Measurements from ENCODE around the gene NCOA6.

Gene NCOA6

DNA sequence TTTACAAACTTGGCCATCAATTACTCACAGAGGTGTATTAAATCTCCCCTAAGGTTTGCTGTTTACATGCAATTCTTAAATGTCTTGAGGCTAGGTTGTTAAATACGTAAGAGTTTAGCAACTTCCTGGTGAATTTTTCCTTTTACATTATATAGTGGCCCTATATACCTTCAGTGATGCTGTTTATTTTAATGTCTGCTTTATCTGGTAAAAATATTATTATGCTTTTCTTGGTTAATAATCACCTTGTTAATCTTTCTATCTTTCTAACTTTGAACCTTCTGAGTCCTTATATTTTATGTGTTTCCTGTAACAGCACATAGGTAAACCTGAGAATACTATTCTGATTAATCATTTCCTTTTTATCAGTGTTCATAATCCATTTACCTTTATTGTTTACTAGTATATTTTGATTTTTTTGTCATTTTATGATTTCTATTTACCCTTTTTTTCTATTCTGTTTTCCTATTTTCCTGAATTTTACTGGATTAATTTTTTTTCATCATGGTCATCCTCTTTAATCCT lies 63.4 kb downstream of the NCOA6 start:
- TF ChIP-seq, protein P1, sequence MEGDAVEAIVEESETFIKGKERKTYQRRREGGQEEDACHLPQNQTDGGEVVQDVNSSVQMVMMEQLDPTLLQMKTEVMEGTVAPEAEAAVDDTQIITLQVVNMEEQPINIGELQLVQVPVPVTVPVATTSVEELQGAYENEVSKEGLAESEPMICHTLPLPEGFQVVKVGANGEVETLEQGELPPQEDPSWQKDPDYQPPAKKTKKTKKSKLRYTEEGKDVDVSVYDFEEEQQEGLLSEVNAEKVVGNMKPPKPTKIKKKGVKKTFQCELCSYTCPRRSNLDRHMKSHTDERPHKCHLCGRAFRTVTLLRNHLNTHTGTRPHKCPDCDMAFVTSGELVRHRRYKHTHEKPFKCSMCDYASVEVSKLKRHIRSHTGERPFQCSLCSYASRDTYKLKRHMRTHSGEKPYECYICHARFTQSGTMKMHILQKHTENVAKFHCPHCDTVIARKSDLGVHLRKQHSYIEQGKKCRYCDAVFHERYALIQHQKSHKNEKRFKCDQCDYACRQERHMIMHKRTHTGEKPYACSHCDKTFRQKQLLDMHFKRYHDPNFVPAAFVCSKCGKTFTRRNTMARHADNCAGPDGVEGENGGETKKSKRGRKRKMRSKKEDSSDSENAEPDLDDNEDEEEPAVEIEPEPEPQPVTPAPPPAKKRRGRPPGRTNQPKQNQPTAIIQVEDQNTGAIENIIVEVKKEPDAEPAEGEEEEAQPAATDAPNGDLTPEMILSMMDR (conservative IDR thresholded peaks at IDR 0.05; ENCODE audit: low read depth, low read length): no peak
- no peak overlapping the region for H3K4me3 ChIP-seq (ENCODE audit: low read depth, low read length)
- DNase-seq (ENCODE audit: low read depth): no peak

- no peak for DNase-seq (ENCODE audit: low read depth)
- TF ChIP-seq, protein P1 (conservative IDR thresholded peaks at IDR 0.05; ENCODE audit: low read depth, low read length): no peak
- H3K4me3 ChIP-seq (ENCODE audit: low read depth, low read length): no peak overlapping the region
Measured at GRCh38 chr20:34755367-34755766, 70.1 kb downstream of the NCOA6 start.

DNA sequence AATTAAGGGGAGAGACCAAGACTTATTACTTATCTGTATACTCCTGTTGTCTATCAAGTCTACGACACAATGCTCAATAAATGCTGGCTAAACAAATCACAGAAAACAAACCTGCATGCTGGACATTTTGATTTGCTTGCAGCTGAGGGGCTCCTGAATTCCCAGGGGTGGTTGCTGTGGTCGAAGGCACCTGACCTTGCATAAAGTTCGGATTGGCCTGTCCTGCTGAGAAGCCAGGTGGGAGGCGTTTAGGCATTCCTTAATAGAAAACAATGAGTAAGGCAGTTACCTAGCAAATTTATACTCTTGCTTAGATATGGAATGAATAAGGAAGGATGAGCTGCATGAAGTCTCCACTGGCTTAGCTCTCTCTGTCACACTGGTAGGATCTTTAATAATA lies 70.8 kb downstream of the NCOA6 start:
- TF ChIP-seq, protein P1 (conservative IDR thresholded peaks at IDR 0.05; ENCODE audit: low read depth, low read length): no peak
- no peak overlapping the region for H3K4me3 ChIP-seq (ENCODE audit: low read depth, low read length)
- peak; percentile 14 for DNase-seq (ENCODE audit: low read depth)

GRCh38 chr20:34753706-34754461 lies 71.6 kb downstream of the NCOA6 start:
- TF ChIP-seq, protein P1 (conservative IDR thresholded peaks at IDR 0.05; ENCODE audit: low read depth, low read length): peak; percentile 9
- DNase-seq (ENCODE audit: low read depth): peak; percentile 68
- no peak overlapping the region for H3K4me3 ChIP-seq (ENCODE audit: low read depth, low read length)

DNA sequence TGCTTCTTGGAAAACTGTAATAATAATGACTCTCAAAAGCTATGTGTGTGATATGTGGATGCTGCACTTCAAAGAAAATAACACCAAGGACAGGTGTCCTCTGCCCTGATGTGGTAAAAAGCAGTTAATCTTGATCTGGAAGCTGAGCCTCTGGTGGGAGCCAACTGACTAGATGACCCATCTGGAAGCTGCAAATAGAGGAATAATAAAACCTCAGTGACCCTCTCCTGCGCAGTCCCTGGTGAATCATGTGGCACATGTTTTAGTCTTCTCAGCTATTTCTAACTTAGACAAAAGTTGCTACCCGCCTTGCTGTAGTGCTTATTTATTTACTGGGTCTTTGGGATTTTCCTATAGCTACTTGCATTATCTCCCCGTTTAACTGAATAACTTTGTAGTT lies 74.0 kb downstream of the NCOA6 start:
- DNase-seq (ENCODE audit: low read depth): no peak
- TF ChIP-seq, protein P1 (conservative IDR thresholded peaks at IDR 0.05; ENCODE audit: low read depth, low read length): no peak
- H3K4me3 ChIP-seq (ENCODE audit: low read depth, low read length): no peak overlapping the region

DNA sequence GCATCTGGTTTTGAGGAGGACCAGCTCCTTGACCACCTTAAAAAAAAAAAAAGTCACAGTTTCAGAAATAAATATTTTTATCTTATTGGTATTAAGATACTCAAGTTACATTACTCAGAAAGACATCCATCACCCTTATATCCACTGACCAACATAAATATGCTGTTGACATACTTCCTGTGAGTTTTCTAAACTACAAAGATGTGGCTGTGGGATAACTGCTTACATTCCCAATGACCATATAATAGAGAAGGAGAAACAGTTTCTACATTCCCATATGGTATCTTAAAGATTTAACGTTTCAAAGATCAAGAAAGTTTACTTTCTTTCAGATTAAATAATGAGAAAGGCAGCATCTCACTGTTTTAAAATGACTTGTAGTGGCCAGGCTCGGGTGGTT lies 75.0 kb downstream of the NCOA6 start:
- no peak for DNase-seq (ENCODE audit: low read depth)
- no peak overlapping the region for H3K4me3 ChIP-seq (ENCODE audit: low read depth, low read length)
- TF ChIP-seq, protein P1 (conservative IDR thresholded peaks at IDR 0.05; ENCODE audit: low read depth, low read length): no peak

DNA sequence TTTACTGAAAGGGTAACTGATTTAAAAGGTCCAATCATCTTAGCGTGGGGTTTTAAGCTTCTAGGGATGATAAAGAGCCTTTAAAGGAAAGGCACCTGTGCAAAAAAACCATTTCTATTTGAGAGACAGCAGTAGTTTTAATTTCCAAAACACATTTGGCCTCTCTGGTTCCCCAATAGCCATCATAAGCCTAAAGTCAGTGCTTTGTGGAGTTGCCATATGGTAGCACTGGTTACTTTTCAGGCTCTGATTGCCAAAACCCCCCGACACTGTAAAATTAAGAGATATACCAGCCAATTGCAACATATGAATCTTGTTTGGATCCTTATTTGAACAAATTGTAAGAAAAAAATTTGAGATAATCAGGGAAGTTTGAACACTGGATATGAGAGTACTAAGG lies 76.7 kb downstream of the NCOA6 start:
- H3K4me3 ChIP-seq (ENCODE audit: low read depth, low read length): no peak overlapping the region
- TF ChIP-seq, protein P1 (conservative IDR thresholded peaks at IDR 0.05; ENCODE audit: low read depth, low read length): no peak
- no peak for DNase-seq (ENCODE audit: low read depth)
